ENCODE measurements around the gene GTF2A1L.
"Not testable (repeated sequence)": the region's sequence is repeated elsewhere in the genome, so short reads cannot be mapped to it uniquely, and the experiment has no call there.

GTF2A1L gene

GRCh38 chr2:48601349-48601748 is 16.3 kb upstream of the GTF2A1L start:
- DNase-seq (ENCODE audit: low spot score), result no peak
- no peak for TF ChIP-seq CTCF (IDR thresholded peaks at IDR 0.05; ENCODE audit: borderline replicate concordance, control extremely low read depth, extremely low read depth, insufficient read depth, missing control alignments)
- in situ Hi-C loops (cut with MboI; ENCODE audit: low sequenced_read_pairs, unreplicated experiment), result no loop called here

GRCh38 chr2:48605482-48606175 is 12.0 kb upstream of the GTF2A1L start:
- DNase-seq (ENCODE audit: low spot score), result no peak
- TF ChIP-seq CTCF (IDR thresholded peaks at IDR 0.05; ENCODE audit: borderline replicate concordance, control extremely low read depth, extremely low read depth, insufficient read depth, missing control alignments), result no peak
- in situ Hi-C loops (cut with MboI; ENCODE audit: low sequenced_read_pairs, unreplicated experiment), result no loop called here

GRCh38 chr2:48607307-48608014 is 10.2 kb upstream of the GTF2A1L start:
- no peak for DNase-seq (ENCODE audit: low spot score)
- in situ Hi-C loops (cut with MboI; ENCODE audit: low sequenced_read_pairs, unreplicated experiment), result no loop called here
- no peak for TF ChIP-seq CTCF (IDR thresholded peaks at IDR 0.05; ENCODE audit: borderline replicate concordance, control extremely low read depth, extremely low read depth, insufficient read depth, missing control alignments)

GRCh38 chr2:48613211-48613610 is 4.4 kb upstream of the GTF2A1L start:
- no peak for DNase-seq (ENCODE audit: low spot score)
- TF ChIP-seq CTCF (IDR thresholded peaks at IDR 0.05; ENCODE audit: borderline replicate concordance, control extremely low read depth, extremely low read depth, insufficient read depth, missing control alignments), result no peak
- in situ Hi-C loops (cut with MboI; ENCODE audit: low sequenced_read_pairs, unreplicated experiment), result no loop called here

GRCh38 chr2:48614581-48614980 is 3.1 kb upstream of the GTF2A1L start:
- DNase-seq (ENCODE audit: low spot score); in situ Hi-C loops (cut with MboI; ENCODE audit: low sequenced_read_pairs, unreplicated experiment): not testable (repeated sequence)

- in situ Hi-C loops (cut with MboI; ENCODE audit: low sequenced_read_pairs, unreplicated experiment), result no loop called here
- no peak for DNase-seq (ENCODE audit: low spot score)
- no peak for TF ChIP-seq CTCF (IDR thresholded peaks at IDR 0.05; ENCODE audit: borderline replicate concordance, control extremely low read depth, extremely low read depth, insufficient read depth, missing control alignments)
Measured at GRCh38 chr2:48619526-48619925, 1.9 kb downstream of the GTF2A1L start.

- TF ChIP-seq CTCF (IDR thresholded peaks at IDR 0.05; ENCODE audit: borderline replicate concordance, control extremely low read depth, extremely low read depth, insufficient read depth, missing control alignments), result no peak
- no peak for DNase-seq (ENCODE audit: low spot score)
- in situ Hi-C loops (cut with MboI; ENCODE audit: low sequenced_read_pairs, unreplicated experiment), result no loop called here
Measured at GRCh38 chr2:48620604-48621003, 2.9 kb downstream of the GTF2A1L start.

- in situ Hi-C loops (cut with MboI; ENCODE audit: low sequenced_read_pairs, unreplicated experiment); DNase-seq (ENCODE audit: low spot score): not testable (repeated sequence)
Measured at GRCh38 chr2:48622691-48623090, 5.0 kb downstream of the GTF2A1L start.
